ENCODE results near the gene SNX6. TPM values are rescaled to one million over a fixed set of nuclear protein-coding genes. Genes with fewer than 3 reads are reported as not detected.
"Not testable (repeated sequence)": the region's sequence is repeated elsewhere in the genome, so short reads cannot be mapped to it uniquely, and the experiment has no call there.

The SNX6 gene
- total and polyA plus RNA-seq, 9 of the 15 experiments (the other 6 are each of a cell fraction or from before 2014, with no cell fraction given), result 34.6 to 111 (median 57.5) TPM

DNA sequence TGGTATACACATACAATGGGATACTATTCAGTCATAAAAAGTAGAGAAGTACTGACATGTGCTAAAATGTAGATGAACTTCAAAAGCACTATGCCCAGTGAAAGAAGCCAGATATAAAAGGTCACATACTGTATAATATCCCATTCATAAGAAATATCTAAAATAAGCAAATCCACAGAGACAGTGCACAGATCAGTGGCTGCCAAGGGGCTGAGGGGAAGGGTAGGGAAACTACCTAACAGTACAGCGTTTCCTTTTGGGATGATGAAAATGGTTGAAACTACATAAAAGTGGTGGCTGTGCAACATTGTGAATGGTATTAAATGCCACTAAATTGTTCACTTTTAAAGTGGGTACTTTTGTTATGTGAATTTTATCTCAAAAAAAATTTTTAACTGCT is 102.4 kb downstream of the SNX6 start:
- ATAC-seq, result no peak

DNA sequence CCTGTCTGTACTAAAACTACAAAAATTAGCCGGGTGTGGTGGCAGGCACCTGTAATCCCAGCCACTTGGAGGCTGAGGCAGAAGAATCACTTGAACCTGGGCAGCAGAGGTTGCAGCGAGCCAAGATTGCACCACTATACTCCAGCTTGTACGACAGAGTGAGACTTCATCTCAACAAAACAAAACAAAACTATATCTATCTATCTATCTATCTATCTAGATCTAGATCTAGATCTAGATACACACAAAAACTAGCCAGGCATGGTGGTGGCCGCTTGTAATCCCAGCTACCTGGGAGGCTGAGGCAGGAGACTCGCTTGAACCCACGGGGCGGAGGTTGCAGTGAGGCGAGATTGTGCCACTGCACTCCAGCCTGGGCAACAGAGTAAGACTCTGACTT is 105.7 kb downstream of the SNX6 start:
- in situ Hi-C loops (cut with MboI); FAIRE-seq; H3K4me1 ChIP-seq (replicated peaks in 1 of 2; ENCODE audit: control insufficient read depth in 2 of 2, insufficient read depth in 2 of 2, low read length in 2 of 2); H3K27me3 ChIP-seq (ENCODE audit: control insufficient read depth in 2 of 2, insufficient read depth in 2 of 2, low read length in 2 of 2); H3K79me2 ChIP-seq (ENCODE audit: control insufficient read depth, insufficient read depth, low read length); H4K20me1 ChIP-seq (replicated peaks; ENCODE audit: control insufficient read depth, insufficient read depth, low read length); intact Hi-C loops (cut with micrococcal nuclease); H3K27ac ChIP-seq (ENCODE audit: extremely low read depth, low read depth, low read length); POLR2A ChIA-PET; ATAC-seq; H2AFZ ChIP-seq (ENCODE audit: low read depth, low read length); CTCF ChIA-PET (ENCODE audit: low intra/inter-chr PET ratio); H3K4me3 ChIP-seq; H3K9me3 ChIP-seq (replicated peaks; ENCODE audit: control insufficient read depth, insufficient read depth, low read depth, low read length); H3K9me1 ChIP-seq (ENCODE audit: control insufficient read depth, insufficient read depth, low read length); DNase-seq (ENCODE audit: extremely low read depth in 1 of 4, low spot score in 3 of 4); BruUV-seq (replicated peaks); H3K9ac ChIP-seq (ENCODE audit: insufficient read depth in 1 of 2, low read depth in 2 of 2, low read length in 2 of 2); H3K4me2 ChIP-seq (ENCODE audit: insufficient read depth, low read length): not testable (repeated sequence)
- H3K36me3 ChIP-seq (ENCODE audit: control insufficient read depth, insufficient read depth, low read length), result peaks cover 42% of the 10 kb centered on the region
- 0 out of 2 replicates have a peak, but pooled peaks have one; percentile 12 for TF ChIP-seq GATA2 (CRISPR knock-in tag; IDR thresholded peaks at IDR 0.05)
- WGBS (ENCODE audit: insufficient coverage, low coverage, missing lambda C conversion rate), result 96% methylated on average over 8 of the region's 8 CpGs

More for the DNA sequence above, 102.4 kb downstream of the SNX6 start:
- Histone ChIP-seq H3K9ac (ENCODE audit: insufficient read depth in 1 of 2, low read depth in 2 of 2, low read length in 2 of 2) (no peak overlapping the region), H3K79me2 (ENCODE audit: control insufficient read depth, insufficient read depth, low read length) (no peaks in the 10 kb centered on the region), H4K20me1 (replicated peaks; ENCODE audit: control insufficient read depth, insufficient read depth, low read length) (no peaks in the 10 kb centered on the region), H3K36me3 (ENCODE audit: control insufficient read depth, insufficient read depth, low read length) (peaks cover 43% of the 10 kb centered on the region; the same call in 2 of the 3 replicates), H3K4me2 (ENCODE audit: insufficient read depth, low read length) (no peak overlapping the region), H3K27me3 (ENCODE audit: control insufficient read depth in 2 of 2, insufficient read depth in 2 of 2, low read length in 2 of 2) (no peaks in the 10 kb centered on the region), H3K4me3 (no peak overlapping the region), H3K9me1 (ENCODE audit: control insufficient read depth, insufficient read depth, low read length) (no peaks in the 10 kb centered on the region), H3K27ac (ENCODE audit: extremely low read depth, low read depth, low read length) (no peak overlapping the region), H3K9me3 (replicated peaks; ENCODE audit: control insufficient read depth, insufficient read depth, low read depth, low read length) (no peaks in the 10 kb centered on the region), H2AFZ (ENCODE audit: low read depth, low read length) (no peak overlapping the region), H3K4me1 (replicated peaks in 1 of 2; ENCODE audit: control insufficient read depth in 2 of 2, insufficient read depth in 2 of 2, low read length in 2 of 2) (no peaks in the 10 kb centered on the region)
- intact Hi-C loops (cut with micrococcal nuclease), result no loop called here
- FAIRE-seq (no peak), DNase-seq (ENCODE audit: extremely low read depth in 1 of 4, low spot score in 3 of 4) (no peak)
- ChIA-PET POLR2A (interaction anchor here (1.3 kb wide), 1 partner anchor 9 kb away, joined by 3 read pairs; no protein-coding TSS in a partner anchor), CTCF (ENCODE audit: low intra/inter-chr PET ratio) (no interaction called here)
- 71% methylated on average over 1 of the region's 1 CpG for WGBS (ENCODE audit: insufficient coverage, low coverage, missing lambda C conversion rate)
- in situ Hi-C loops (cut with MboI), result no loop called here
- TF ChIP-seq, protein P1, sequence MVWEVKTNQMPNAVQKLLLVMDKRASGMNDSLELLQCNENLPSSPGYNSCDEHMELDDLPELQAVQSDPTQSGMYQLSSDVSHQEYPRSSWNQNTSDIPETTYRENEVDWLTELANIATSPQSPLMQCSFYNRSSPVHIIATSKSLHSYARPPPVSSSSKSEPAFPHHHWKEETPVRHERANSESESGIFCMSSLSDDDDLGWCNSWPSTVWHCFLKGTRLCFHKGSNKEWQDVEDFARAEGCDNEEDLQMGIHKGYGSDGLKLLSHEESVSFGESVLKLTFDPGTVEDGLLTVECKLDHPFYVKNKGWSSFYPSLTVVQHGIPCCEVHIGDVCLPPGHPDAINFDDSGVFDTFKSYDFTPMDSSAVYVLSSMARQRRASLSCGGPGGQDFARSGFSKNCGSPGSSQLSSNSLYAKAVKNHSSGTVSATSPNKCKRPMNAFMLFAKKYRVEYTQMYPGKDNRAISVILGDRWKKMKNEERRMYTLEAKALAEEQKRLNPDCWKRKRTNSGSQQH (CRISPR knock-in tag; IDR thresholded peaks at IDR 0.05), result no peak
- BruUV-seq (replicated peaks), result no TSS peak

Measured in K562 (cell line).